PC-3 (cell line): ENCODE measurements around the gene MET. TPM values are rescaled to one million over a fixed set of nuclear protein-coding genes. Genes with fewer than 3 reads are reported as not detected.

Experiments
- ATAC-seq: fragments of 200-7000 bp; cut with Tn5 transposase; 2 replicates; pipeline ENCODE4 v1.9.1; 2020; ENCODE audit warnings: mild to moderate bottlenecking, moderate library complexity
- BruUV-seq: library from RNA; stranded (reverse); fragments of 400-500 nt; replicated peaks from 2 replicates; lab custom pipeline; 2021; lab: Mats Ljungman, UMichigan
- CTCF ChIA-PET: fragments of 300-600 bp; sonication (Branson Sonifier 250); formaldehyde crosslinking; loops from one replicate; lab custom pipeline; 2022; ENCODE audit warnings: antibody characterized with exemption; lab: Charles Lee
- POLR2A ChIA-PET: fragments of 300-600 bp; sonication (Branson Sonifier 250); formaldehyde crosslinking; loops from one replicate; lab custom pipeline; 2022; ENCODE audit warnings: antibody characterized with exemption; ENCODE audit not compliant: unreplicated experiment; lab: Charles Lee
- DNase-seq: peaks from one replicate; pipeline ENCODE4 v3.0.0-alpha.2; 2015
- H2AFZ ChIP-seq: fragments of 300-600 bp; sonication (generic); 2 replicates; pipeline ENCODE4 v1.6.0; 2016; ENCODE audit warnings: antibody characterized with exemption, low read length
- H3F3A ChIP-seq: fragments of 300-600 bp; sonication (generic); one replicate; pipeline ENCODE4 v1.6.0; 2017; ENCODE audit warnings: antibody characterized with exemption, low read length, control low read depth, mild to moderate bottlenecking; ENCODE audit not compliant: unreplicated experiment
- H3K27ac ChIP-seq: fragments of 300-600 bp; sonication (generic); 2 replicates; pipeline ENCODE4 v1.5.1; 2016; ENCODE audit warnings: mild to moderate bottlenecking, low read length
- H3K27me3 ChIP-seq: fragments of 300-600 bp; sonication (generic); 2 replicates; pipeline ENCODE4 v1.6.1; 2016; ENCODE audit warnings: low read length, mixed read lengths
- H3K36me3 ChIP-seq: fragments of 300-600 bp; sonication (generic); 2 replicates; pipeline ENCODE4 v1.6.1; 2016; ENCODE audit warnings: low read depth, mixed run types, low read length, mixed read lengths
- H3K4me1 ChIP-seq: fragments of 300-600 bp; sonication (generic); 2 replicates; pipeline ENCODE4 v1.5.1; 2016; ENCODE audit warnings: low read length; ENCODE audit not compliant: insufficient read depth
- H3K4me2 ChIP-seq: fragments of 300-600 bp; sonication (generic); 2 replicates; pipeline ENCODE4 v1.6.0; 2016; ENCODE audit warnings: low read length
- H3K4me3 ChIP-seq: fragments of 300-600 bp; sonication (generic); 2 replicates; pipeline ENCODE4 v1.5.1; 2016; ENCODE audit warnings: mild to moderate bottlenecking, low read length, mixed read lengths
- H3K79me2 ChIP-seq: fragments of 300-600 bp; sonication (generic); 2 replicates; pipeline ENCODE4 v1.6.1; 2017; ENCODE audit warnings: low read length, mixed read lengths
- H3K9ac ChIP-seq: fragments of 300-600 bp; sonication (generic); 2 replicates; pipeline ENCODE4 v1.6.0; 2016; ENCODE audit warnings: mild to moderate bottlenecking, low read length
- H3K9me2 ChIP-seq: fragments of 300-600 bp; sonication (generic); replicated peaks from 2 replicates; pipeline ENCODE4 v1.6.1; 2016; ENCODE audit warnings: mixed run types, low read length, mixed read lengths
- H3K9me3 ChIP-seq: fragments of 300-600 bp; sonication (generic); 2 replicates; pipeline ENCODE4 v1.6.1; 2016; ENCODE audit warnings: low read length, mixed read lengths
- H4K20me1 ChIP-seq: fragments of 300-600 bp; sonication (generic); 2 replicates; pipeline ENCODE4 v1.6.1; 2016; ENCODE audit warnings: low read length, mixed read lengths
- EZH2 ChIP-seq: fragments of 300-600 bp; sonication (generic); IDR thresholded peaks from one replicate; pipeline ENCODE4 v1.6.1; 2017; ENCODE audit warnings: antibody characterized with exemption, mild to moderate bottlenecking, low read length; ENCODE audit not compliant: unreplicated experiment
- EZH2phosphoT487 ChIP-seq: fragments of 300-600 bp; sonication (generic); IDR thresholded peaks from 2 replicates; pipeline ENCODE4 v1.6.1; 2018; ENCODE audit warnings: mild to moderate bottlenecking, antibody characterized with exemption, low read length, borderline replicate concordance
- intact Hi-C: fragments of 100-400 bp; cut with micrococcal nuclease; formaldehyde crosslinking; loops from 2 replicates; pipeline ENCODE4 v1.9.0; 2023
- total RNA-seq: library from RNA; depleted of rRNA; stranded (reverse); fragments of >200 nt; gene quantifications from 2 replicates; pipeline ENCODE4 v1.2.3, GENCODE V29; 2014
- TF ChIP-seq, protein P1 (sequence below): fragments of 300-600 bp; sonication (generic); conservative IDR thresholded peaks from 2 replicates; pipeline ENCODE4 v1.5.1; 2017; ENCODE audit warnings: antibody characterized with exemption, low read depth, mild to moderate bottlenecking, low read length

The MET gene
- total RNA-seq, 1 experiment from 2014 or later: 118 TPM

DNA sequence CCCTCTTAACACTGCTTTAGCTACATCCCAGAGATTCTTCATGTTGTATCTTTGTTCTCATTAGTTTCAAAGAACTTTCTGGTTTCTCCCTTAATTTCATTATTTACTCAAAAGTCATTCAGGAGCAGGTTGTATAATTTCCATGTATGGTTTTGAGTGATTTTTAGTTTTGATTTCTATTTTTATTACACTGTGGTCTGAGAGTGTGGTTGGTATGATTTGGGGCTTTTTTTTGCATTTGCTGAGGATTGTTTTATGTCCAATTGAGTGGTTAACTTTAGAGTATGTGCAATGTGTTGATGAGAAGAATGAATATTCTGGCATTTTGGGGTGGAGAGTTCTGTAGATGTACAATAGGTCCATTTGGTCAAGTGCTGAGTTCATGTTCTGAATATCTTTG is 152.5 kb downstream of the MET start:
- ATAC-seq (no peak), DNase-seq (no peak)
- no peak overlapping the region for H2AFZ ChIP-seq
- TF ChIP-seq EZH2 (no peak), EZH2phosphoT487 (no peak)
- TF ChIP-seq, protein P1, sequence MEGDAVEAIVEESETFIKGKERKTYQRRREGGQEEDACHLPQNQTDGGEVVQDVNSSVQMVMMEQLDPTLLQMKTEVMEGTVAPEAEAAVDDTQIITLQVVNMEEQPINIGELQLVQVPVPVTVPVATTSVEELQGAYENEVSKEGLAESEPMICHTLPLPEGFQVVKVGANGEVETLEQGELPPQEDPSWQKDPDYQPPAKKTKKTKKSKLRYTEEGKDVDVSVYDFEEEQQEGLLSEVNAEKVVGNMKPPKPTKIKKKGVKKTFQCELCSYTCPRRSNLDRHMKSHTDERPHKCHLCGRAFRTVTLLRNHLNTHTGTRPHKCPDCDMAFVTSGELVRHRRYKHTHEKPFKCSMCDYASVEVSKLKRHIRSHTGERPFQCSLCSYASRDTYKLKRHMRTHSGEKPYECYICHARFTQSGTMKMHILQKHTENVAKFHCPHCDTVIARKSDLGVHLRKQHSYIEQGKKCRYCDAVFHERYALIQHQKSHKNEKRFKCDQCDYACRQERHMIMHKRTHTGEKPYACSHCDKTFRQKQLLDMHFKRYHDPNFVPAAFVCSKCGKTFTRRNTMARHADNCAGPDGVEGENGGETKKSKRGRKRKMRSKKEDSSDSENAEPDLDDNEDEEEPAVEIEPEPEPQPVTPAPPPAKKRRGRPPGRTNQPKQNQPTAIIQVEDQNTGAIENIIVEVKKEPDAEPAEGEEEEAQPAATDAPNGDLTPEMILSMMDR: no peak
- POLR2A ChIA-PET: no interaction called here
- H3K79me2 ChIP-seq: no peaks in the 10 kb centered on the region
- CTCF ChIA-PET: no interaction called here
- H3K4me3 ChIP-seq: no peak overlapping the region
- no peaks in the 10 kb centered on the region for H3K9me3 ChIP-seq
- H3K27ac ChIP-seq: no peak overlapping the region
- no peaks in the 10 kb centered on the region for H3K4me1 ChIP-seq
- H3K36me3 ChIP-seq: no peaks in the 10 kb centered on the region
- no TSS peak for BruUV-seq
- H3K9ac ChIP-seq: no peak overlapping the region
- H3K9me2 ChIP-seq: no peaks in the 10 kb centered on the region
- no peak overlapping the region for H3K4me2 ChIP-seq
- H4K20me1 ChIP-seq: no peaks in the 10 kb centered on the region
- intact Hi-C loops: no loop called here
- H3K27me3 ChIP-seq: no peaks in the 10 kb centered on the region
- H3F3A ChIP-seq: no peaks in the 10 kb centered on the region

DNA sequence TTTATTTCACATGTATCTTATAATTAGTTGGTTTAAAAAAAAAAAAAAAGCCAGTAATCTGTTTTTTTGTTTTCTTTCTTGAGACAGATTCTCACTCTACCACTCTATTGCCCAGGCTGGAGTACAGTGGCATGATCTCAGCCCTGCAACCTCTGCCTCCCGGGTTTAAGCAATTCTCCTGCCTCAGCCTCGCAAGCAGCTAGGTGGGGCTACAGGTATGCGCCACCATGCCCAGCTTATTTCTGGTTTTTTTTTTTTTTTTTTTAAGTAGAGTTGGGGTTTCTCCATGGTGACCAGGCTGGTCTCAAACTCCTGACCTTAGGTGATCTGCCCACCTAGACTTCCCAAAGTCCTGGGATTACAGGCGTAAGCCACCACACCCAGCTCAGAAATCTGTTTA is 156.3 kb downstream of the MET start:
- intact Hi-C loops: no loop called here
- H3K9me3 ChIP-seq: no peaks in the 10 kb centered on the region
- ChIA-PET POLR2A (no interaction called here), CTCF (interaction anchor here (0.5 to 0.6 kb wide), 3 partner anchors 101 to 1958 kb away, joined by 6 to 8 read pairs (median 6); no protein-coding TSS in a partner anchor)
- no peak overlapping the region for H2AFZ ChIP-seq
- no peaks in the 10 kb centered on the region for H3K36me3 ChIP-seq
- H4K20me1 ChIP-seq: no peaks in the 10 kb centered on the region
- DNase-seq (no peak), ATAC-seq (no peak)
- no peak overlapping the region for H3K4me3 ChIP-seq
- no peaks in the 10 kb centered on the region for H3K9me2 ChIP-seq
- no peak overlapping the region for H3K4me2 ChIP-seq
- H3K4me1 ChIP-seq: no peaks in the 10 kb centered on the region
- BruUV-seq: no TSS peak
- TF ChIP-seq EZH2: no peak
- no peak for TF ChIP-seq EZH2phosphoT487
- TF ChIP-seq, protein P1: no peak; the same call in 1 of the 2 replicates
- H3K79me2 ChIP-seq: no peaks in the 10 kb centered on the region
- no peak overlapping the region for H3K27ac ChIP-seq
- H3K27me3 ChIP-seq: no peaks in the 10 kb centered on the region
- H3K9ac ChIP-seq: no peak overlapping the region
- no peaks in the 10 kb centered on the region for H3F3A ChIP-seq

DNA sequence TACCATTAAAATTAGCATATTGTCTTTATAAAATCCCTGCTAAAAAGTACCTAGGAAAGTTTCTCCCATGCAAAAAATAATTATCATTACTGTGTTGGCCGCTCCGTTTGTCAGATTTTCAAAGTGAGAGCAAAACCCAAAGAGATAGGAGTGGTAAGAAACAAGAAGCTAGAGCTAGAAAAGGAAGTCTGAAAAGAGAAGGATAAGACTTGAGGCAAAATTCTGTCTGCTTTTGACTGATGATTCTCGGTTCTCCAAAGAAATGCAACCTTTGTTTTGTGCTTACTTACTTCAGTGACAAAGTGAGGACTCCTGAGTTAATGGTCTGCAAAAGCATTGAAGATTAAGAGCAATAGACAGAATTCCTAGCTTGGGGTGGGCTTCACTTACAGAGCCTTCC is 157.0 kb downstream of the MET start:
- H3K9me2 ChIP-seq: no peaks in the 10 kb centered on the region
- no peaks in the 10 kb centered on the region for H3K27me3 ChIP-seq
- CTCF ChIA-PET: no interaction called here
- no peak overlapping the region for H3K4me2 ChIP-seq
- no peaks in the 10 kb centered on the region for H3K36me3 ChIP-seq
- no peak overlapping the region for H2AFZ ChIP-seq
- TF ChIP-seq EZH2 (no peak), EZH2phosphoT487 (no peak)
- TF ChIP-seq, protein P1: no peak
- H3K9ac ChIP-seq: no peak overlapping the region
- intact Hi-C loops: no loop called here
- H3K79me2 ChIP-seq: no peaks in the 10 kb centered on the region
- no peaks in the 10 kb centered on the region for H3F3A ChIP-seq
- H3K9me3 ChIP-seq: no peaks in the 10 kb centered on the region
- DNase-seq: no peak
- H4K20me1 ChIP-seq: no peaks in the 10 kb centered on the region
- H3K4me3 ChIP-seq: no peak overlapping the region
- no TSS peak for BruUV-seq
- no peak for ATAC-seq
- POLR2A ChIA-PET: no interaction called here
- no peak overlapping the region for H3K27ac ChIP-seq
- H3K4me1 ChIP-seq: no peaks in the 10 kb centered on the region
